ENCODE data around the gene RNPEP.

RNPEP gene

GRCh38 chr1:201945863-201946223 is 36.6 kb upstream of the RNPEP start:
- Histone ChIP-seq H3K27me3 (ENCODE audit: insufficient read depth, poor library complexity, severe bottlenecking) (peaks cover 17% of the 10 kb centered on the region), H3K27ac (replicated peaks) (no peak overlapping the region), H3K4me3 (replicated peaks; ENCODE audit: insufficient read depth, low read length) (no peak overlapping the region)
- no peak for TF ChIP-seq REST (IDR thresholded peaks at IDR 0.05; ENCODE audit: insufficient replicate concordance, low read depth)
- TF ChIP-seq POLR2AphosphoS5 (IDR thresholded peaks at IDR 0.05; ENCODE audit: low read depth) = no peak
- no peak for TF ChIP-seq GABPA (IDR thresholded peaks at IDR 0.05; ENCODE audit: low read depth)
- no peak for TF ChIP-seq CTCF (IDR thresholded peaks at IDR 0.05; ENCODE audit: insufficient read depth, low read length)
- TF ChIP-seq SPI1 (IDR thresholded peaks at IDR 0.05; ENCODE audit: borderline replicate concordance, low read depth) = no peak
- no peak for DNase-seq (ENCODE audit: low read depth in 1 of 2, low spot score in 1 of 2)

GRCh38 chr1:201946224-201946908 is 36.1 kb upstream of the RNPEP start, which contains the start of gene LMOD1:
TSS of gene LMOD1 (minus strand) at chr1:201946548. CDS start at chr1:201946340, 208 bp downstream.
- Histone ChIP-seq H3K4me3 (replicated peaks; ENCODE audit: insufficient read depth, low read length) (no peak within 1 kb of the TSS), H3K27ac (replicated peaks) (no peak within 1 kb of the TSS), H3K27me3 (ENCODE audit: insufficient read depth, poor library complexity, severe bottlenecking) (peaks cover 17% of the 10 kb centered on the region)
- DNase-seq (ENCODE audit: low read depth in 1 of 2, low spot score in 1 of 2) = no peak
- no peak for TF ChIP-seq POLR2AphosphoS5 (IDR thresholded peaks at IDR 0.05; ENCODE audit: low read depth)
- TF ChIP-seq CTCF (IDR thresholded peaks at IDR 0.05; ENCODE audit: insufficient read depth, low read length) = no peak
- no peak for TF ChIP-seq REST (IDR thresholded peaks at IDR 0.05; ENCODE audit: insufficient replicate concordance, low read depth)
- TF ChIP-seq GABPA (IDR thresholded peaks at IDR 0.05; ENCODE audit: low read depth) = no peak
- TF ChIP-seq SPI1 (IDR thresholded peaks at IDR 0.05; ENCODE audit: borderline replicate concordance, low read depth) = no peak

DNA sequence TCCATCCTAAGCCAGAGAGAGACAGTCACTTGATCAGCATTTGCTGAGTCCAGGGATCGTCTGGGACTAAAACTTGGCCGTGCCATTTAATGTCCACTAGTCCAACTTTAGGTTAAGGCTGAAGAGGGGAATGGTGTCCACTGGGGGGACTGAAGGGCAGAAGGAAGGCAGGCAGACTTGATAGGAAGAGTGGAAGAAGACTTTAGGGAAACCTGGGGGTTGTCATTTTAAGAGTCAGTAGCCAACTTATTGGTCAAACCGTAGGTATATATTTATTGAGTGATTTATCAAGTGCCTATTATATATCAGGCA is 34.8 kb upstream of the RNPEP start:
- Histone ChIP-seq H3K4me3 (replicated peaks; ENCODE audit: insufficient read depth, low read length) (no peak overlapping the region), H3K27ac (replicated peaks) (no peak overlapping the region), H3K27me3 (ENCODE audit: insufficient read depth, poor library complexity, severe bottlenecking) (peaks cover 17% of the 10 kb centered on the region)
- DNase-seq (ENCODE audit: low read depth in 1 of 2, low spot score in 1 of 2) = no peak
- TF ChIP-seq POLR2AphosphoS5 (IDR thresholded peaks at IDR 0.05; ENCODE audit: low read depth) (no peak), GABPA (IDR thresholded peaks at IDR 0.05; ENCODE audit: low read depth) (no peak), CTCF (IDR thresholded peaks at IDR 0.05; ENCODE audit: insufficient read depth, low read length) (no peak), SPI1 (IDR thresholded peaks at IDR 0.05; ENCODE audit: borderline replicate concordance, low read depth) (no peak), REST (IDR thresholded peaks at IDR 0.05; ENCODE audit: insufficient replicate concordance, low read depth) (no peak)

Data from HL-60 (cell line).